Inferior parietal cortex (tissue), 1 donor: ENCODE data around the gene CNOT9.
"Not testable (repeated sequence)": the region's sequence is repeated elsewhere in the genome, so short reads cannot be mapped to it uniquely, and the experiment has no call there.

Source experiments
- DNase-seq: peaks from one replicate; pipeline ENCODE4 v3.0.0-alpha.2; 2016; ENCODE audit errors: extremely low spot score

The CNOT9 gene, protein sequence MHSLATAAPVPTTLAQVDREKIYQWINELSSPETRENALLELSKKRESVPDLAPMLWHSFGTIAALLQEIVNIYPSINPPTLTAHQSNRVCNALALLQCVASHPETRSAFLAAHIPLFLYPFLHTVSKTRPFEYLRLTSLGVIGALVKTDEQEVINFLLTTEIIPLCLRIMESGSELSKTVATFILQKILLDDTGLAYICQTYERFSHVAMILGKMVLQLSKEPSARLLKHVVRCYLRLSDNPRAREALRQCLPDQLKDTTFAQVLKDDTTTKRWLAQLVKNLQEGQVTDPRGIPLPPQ

GRCh38 chr2:218568190-218569037 lies at the start of gene CNOT9, which contains the start of gene USP37:
Gene CNOT9 (plus strand): TSS chr2:218568839. CDS start chr2:218568955, 116 bp downstream.
Gene USP37 (minus strand): TSS chr2:218568351. CDS start chr2:218558653, 9,698 bp downstream.
- DNase-seq, result peak; percentile 93

- no peak for DNase-seq
Measured at GRCh38 chr2:218518876-218519275, 49.8 kb upstream of the CNOT9 start.

GRCh38 chr2:218523651-218524050 lies 45.0 kb upstream of the CNOT9 start:
- no peak for DNase-seq

GRCh38 chr2:218528409-218528808 lies 40.2 kb upstream of the CNOT9 start:
- not testable (repeated sequence) for DNase-seq

DNA sequence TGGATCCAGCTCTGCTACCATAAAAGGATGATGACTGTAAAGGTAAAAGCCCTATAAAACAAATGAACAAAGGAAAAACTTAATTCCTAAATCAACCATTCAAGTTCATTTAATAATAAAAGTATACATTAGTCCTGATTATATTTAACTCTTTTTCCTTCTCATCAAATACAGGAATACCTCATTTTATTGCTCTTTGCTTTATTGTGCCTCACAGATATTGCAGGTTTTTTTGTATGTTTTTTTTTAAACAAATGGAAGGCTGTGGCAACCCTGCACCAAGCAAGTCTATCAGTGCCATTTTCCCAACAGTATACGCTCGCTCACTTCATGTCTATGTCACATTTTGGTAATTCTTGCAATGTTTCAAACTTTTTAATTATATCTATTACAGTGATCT lies 38.6 kb upstream of the CNOT9 start:
- no peak for DNase-seq

DNA sequence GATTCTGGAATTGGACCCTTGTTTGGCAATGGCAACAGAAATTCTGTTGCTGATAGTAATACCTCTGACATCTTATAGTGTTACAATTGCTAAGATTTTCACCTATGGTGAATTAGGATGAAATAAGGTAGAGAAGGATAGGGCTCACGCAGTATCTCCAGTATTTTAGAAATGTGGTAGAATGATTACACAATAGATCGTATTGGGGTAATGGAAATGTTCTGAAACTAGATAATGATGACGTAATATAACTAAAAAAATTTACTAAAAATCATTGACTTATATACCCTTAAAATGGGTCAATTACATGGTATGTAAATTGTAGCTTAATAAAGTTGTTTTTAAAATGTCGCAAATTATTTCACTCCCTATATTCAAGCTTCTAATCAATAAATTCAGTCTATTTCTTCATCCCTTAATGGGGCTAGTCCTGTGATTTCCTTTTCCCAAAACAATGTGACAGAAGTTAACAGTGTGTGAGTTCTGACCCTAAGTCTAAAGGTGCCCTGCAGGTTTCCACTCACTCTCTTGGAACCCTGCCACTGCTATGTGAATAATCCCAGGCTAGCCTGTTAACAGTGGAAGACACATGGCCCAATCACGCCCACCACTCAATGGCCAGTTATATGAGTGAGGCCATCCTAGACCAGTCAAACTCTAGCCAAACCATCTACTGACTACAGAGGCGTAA lies 31.7 kb upstream of the CNOT9 start:
- DNase-seq, result no peak

GRCh38 chr2:218540015-218540414 lies 28.6 kb upstream of the CNOT9 start:
- no peak for DNase-seq

DNA sequence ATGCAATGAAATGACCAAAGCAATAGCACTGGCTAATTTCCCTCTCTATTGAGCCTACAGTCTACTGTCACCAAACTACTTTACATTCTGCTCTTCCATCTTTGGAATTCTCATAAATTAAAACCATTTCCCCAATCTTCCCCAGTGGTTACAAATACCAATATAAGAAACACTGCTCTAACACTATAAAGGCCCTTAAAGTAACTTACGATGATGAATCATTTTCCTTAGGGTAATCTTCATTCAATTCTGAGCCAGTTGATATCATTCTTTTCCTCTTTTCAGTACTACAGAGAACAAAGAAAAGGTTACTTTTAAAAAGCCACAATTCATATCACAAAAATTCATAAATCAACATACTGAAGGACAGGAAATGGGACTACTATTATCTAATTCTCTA lies 22.6 kb upstream of the CNOT9 start:
- DNase-seq, result no peak

- DNase-seq, result no peak
Measured at GRCh38 chr2:218547511-218547910, 21.1 kb upstream of the CNOT9 start.

DNA sequence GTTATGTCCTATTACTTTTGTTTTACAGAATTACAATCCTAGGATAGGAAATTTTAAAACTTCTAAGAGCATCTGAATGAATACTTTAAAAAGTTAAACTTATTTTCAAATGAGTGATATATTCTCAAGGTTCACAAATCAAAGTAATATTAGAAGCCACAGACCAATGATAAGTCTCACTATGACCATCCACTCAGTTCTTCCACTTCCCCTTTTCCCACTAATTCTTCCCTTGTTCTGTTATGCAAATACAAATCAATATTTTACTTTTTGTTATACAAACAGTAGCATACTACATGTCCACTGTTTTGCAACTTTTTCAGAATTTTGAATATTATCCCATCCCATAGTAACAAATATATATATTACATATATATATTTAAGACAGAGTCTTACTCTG lies 20.7 kb upstream of the CNOT9 start:
- DNase-seq, result no peak

DNA sequence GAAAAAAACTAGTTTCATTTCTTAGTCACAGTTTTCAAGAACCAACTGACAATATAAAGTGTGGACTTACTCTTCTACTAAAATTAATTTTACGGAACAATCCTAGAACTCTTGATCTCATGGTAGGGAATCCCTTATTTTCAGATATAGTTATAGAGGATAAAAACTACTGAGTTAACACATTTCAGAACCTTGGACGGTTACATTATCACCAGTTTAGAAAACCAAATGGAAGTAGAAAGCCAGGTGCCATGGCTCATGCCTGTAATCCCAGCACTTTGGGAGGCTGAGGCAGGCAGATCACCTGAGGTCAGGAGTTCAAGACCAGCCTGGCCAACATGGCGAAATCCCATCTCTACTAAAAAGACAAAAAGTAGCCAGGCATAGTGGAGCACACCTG lies 14.4 kb upstream of the CNOT9 start:
- DNase-seq, result not testable (repeated sequence)

DNA sequence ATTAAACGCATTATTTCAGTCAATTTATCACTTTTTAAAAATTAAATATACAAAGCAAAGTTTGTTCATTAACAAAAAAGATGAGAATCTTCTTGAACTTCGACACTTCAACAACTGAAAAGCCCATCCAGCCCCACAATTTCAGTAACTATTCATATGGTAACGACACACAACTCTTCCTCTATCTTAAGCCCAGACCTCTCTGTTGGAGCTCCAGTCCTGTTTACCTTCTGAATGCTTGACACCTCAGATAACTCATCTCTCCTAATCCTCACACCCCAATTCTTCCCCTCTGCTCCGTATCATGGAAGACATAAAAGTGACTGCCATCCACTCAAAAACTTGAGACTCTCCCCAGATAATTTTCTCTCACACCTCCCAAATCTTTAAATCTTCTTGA lies 13.1 kb upstream of the CNOT9 start:
- DNase-seq, result no peak

GRCh38 chr2:218557941-218558340 lies 10.7 kb upstream of the CNOT9 start:
- DNase-seq, result no peak

GRCh38 chr2:218558986-218559385 lies 9.7 kb upstream of the CNOT9 start:
- no peak for DNase-seq

DNA sequence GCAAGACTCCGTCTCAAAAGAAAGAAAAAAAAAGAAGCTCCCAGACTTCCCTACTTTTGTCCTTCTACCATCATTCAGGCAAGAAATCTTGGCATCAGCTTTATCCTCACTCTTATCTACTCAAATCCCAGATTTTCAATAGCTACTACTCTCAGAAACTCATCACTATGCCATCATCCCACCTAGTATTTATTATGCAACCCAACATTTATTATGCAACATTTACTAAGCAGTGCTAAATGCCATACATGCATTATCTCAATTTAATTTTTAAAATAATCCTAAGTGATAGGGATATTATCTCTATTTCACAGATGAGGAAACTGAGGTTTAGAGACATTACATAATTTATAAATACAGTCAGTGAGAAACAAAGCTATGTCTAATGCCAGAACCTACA lies 4.6 kb upstream of the CNOT9 start:
- no peak for DNase-seq

DNA sequence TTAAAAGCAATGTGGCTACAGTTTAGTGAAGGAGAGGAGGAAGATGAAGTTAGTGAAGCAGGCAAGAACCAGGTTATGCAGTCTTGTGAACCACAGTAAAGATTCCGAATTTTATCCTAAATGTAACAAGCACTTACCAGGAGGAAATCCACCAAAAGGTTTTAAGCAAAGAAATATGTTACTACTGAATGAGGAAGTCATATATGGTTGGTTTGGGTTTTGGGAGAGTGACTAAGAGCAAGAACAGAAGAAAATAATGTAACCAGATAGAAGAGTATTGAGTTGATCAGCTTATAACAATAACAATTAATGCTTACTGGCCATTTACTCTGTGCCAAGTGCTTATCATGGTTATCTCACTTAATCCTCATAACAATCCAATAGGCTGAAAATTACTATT lies 2.3 kb upstream of the CNOT9 start:
- no peak for DNase-seq

DNA sequence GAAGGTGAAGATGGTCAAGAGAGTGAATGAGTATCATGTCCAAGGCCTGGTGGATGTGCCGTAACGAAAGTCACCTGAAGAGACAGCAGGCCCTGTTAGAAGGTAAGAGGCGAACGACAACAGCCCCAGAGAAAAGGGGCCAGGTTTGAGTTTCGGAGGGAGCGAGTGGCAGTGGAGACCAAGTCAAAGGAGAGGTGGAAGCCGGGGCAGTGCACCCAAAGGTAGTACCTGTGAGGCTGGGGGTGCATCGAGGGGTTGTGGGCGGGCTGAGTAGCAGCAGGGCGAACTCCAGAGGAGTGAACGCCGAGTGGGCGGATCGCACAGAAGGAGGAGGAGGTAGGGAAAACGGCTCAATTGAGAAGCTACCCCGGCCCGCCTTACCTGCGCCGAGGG lies 846 bp upstream of the CNOT9 start:
- DNase-seq, result no peak

- peak; percentile 22 for DNase-seq
Measured at GRCh38 chr2:218569038-218569431, 396 bp downstream of the CNOT9 start.

- DNase-seq, result peak; percentile 5
Measured at GRCh38 chr2:218569661-218570500, 1.2 kb downstream of the CNOT9 start.

DNA sequence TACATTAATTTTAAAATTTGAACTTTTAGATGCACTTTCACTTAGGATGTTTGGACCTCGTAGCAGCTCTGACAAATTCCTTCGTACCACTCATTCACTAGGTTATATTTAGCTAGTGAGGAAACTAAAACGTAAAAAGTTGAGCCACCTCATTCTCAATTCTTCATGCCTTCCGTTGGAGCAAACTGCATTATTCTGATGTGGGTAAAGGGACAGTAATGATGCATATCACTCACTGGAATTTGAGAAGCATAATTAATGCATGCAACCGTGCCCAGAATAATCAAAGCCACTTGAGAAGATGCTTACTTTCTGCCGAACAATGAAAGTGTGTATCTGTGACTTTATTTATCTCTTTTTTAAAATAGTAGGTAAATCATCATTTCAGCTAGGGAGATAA lies 2.2 kb downstream of the CNOT9 start:
- DNase-seq, result no peak

GRCh38 chr2:218576854-218577253 lies 8.2 kb downstream of the CNOT9 start:
- DNase-seq, result no peak
